Caco-2 (cell line): ENCODE data around the gene ADCY7. TPM values are rescaled to one million over a fixed set of nuclear protein-coding genes. Genes with fewer than 3 reads are reported as not detected.

Experiments used
- BruUV-seq: library from RNA; stranded (reverse); fragments of 400-500 nt; replicated peaks from 2 replicates; lab custom pipeline; 2021; lab: Mats Ljungman, UMichigan
- CTCF ChIA-PET: fragments of 300-600 bp; sonication (Branson Sonifier 250); formaldehyde crosslinking; loops from one replicate; lab custom pipeline; 2022; ENCODE audit warnings: antibody characterized with exemption; lab: Charles Lee
- POLR2A ChIA-PET: fragments of 300-600 bp; sonication (Branson Sonifier 250); formaldehyde crosslinking; loops from one replicate; lab custom pipeline; 2022; ENCODE audit warnings: antibody characterized with exemption; lab: Charles Lee
- DNase-seq, 2 experiments: peaks; one replicate each; pipeline versions ENCODE4 v3.0.0 to v3.0.0-alpha.2; 2020 to 2022
- H3K27me3 ChIP-seq: replicated peaks from 2 replicates; pipeline ENCODE4 v1.6.0; 2011; ENCODE audit warnings: low read length; ENCODE audit not compliant: control insufficient read depth, insufficient read depth
- H3K36me3 ChIP-seq: 2 replicates; pipeline ENCODE4 v1.5.1; 2011; ENCODE audit warnings: low read length; ENCODE audit not compliant: control insufficient read depth, insufficient read depth
- H3K4me1 ChIP-seq: fragments of 250-450 bp; sonication (Bioruptor Pico); 2 replicates; pipeline ENCODE4 v1.5.1; 2020; ENCODE audit warnings: mild to moderate bottlenecking
- H3K4me3 ChIP-seq: 2 replicates; pipeline ENCODE4 v1.5.1; 2011; ENCODE audit warnings: low read depth, mild to moderate bottlenecking, control low read depth, low read length
- H3K9me3 ChIP-seq: fragments of 250-450 bp; sonication (Bioruptor Pico); 2 replicates; pipeline ENCODE4 v1.5.1; 2020; ENCODE audit warnings: mild to moderate bottlenecking, moderate library complexity
- H3K27ac Mint-ChIP-seq: one replicate; pipeline ENCODE4 v1.8.0; 2022; ENCODE audit warnings: mixed read lengths; ENCODE audit not compliant: unreplicated experiment
- H3K27me3 Mint-ChIP-seq: one replicate; pipeline ENCODE4 v1.8.0; 2022; ENCODE audit warnings: mixed read lengths; ENCODE audit not compliant: insufficient read depth, unreplicated experiment
- H3K36me3 Mint-ChIP-seq: one replicate; pipeline ENCODE4 v1.8.0; 2022; ENCODE audit warnings: mild to moderate bottlenecking, mixed read lengths; ENCODE audit not compliant: insufficient read depth, unreplicated experiment
- H3K4me1 Mint-ChIP-seq: one replicate; pipeline ENCODE4 v1.8.0; 2022; ENCODE audit warnings: low read depth, mixed read lengths; ENCODE audit not compliant: unreplicated experiment
- H3K4me3 Mint-ChIP-seq: one replicate; pipeline ENCODE4 v1.8.0; 2022; ENCODE audit warnings: mild to moderate bottlenecking, moderate library complexity, mixed read lengths; ENCODE audit not compliant: unreplicated experiment
- H3K9me3 Mint-ChIP-seq: one replicate; pipeline ENCODE4 v1.8.0; 2022; ENCODE audit warnings: mixed read lengths; ENCODE audit not compliant: unreplicated experiment
- CTCF ChIP-seq, 2 experiments: fragments of 200-600 bp in 1 of 2; IDR thresholded peaks; 1 replicate in 1 of 2; 2 replicates in 1 of 2; pipeline versions ENCODE4 v1.5.1 to v1.8.0; 2011 to 2022; ENCODE audit warnings: antibody characterized with exemption in 1 of 2, control low read depth in 1 of 2, inconsistent platforms in 1 of 2, low read depth in 1 of 2, low read length in 1 of 2, mild to moderate bottlenecking in 1 of 2, moderate library complexity in 1 of 2; ENCODE audit not compliant: insufficient read depth in 1 of 2, severe bottlenecking in 1 of 2, unreplicated experiment in 1 of 2
- intact Hi-C: fragments of 100-400 bp; cut with micrococcal nuclease; formaldehyde crosslinking; loops from one replicate; pipeline ENCODE4 v1.10.0; 2022; ENCODE audit not compliant: unreplicated experiment
- total RNA-seq: library from RNA; stranded (reverse); gene quantifications from 2 replicates; pipeline ENCODE4 v1.2.3, GENCODE V29; 2022

Gene ADCY7
- total RNA-seq, 1 experiment from 2014 or later = 54.2 TPM

GRCh38 chr16:50280932-50281331, 14.6 kb downstream of the ADCY7 start:
- Histone ChIP-seq H3K4me1 (0 out of 2 replicates have a peak, but pooled peaks cover 3% of the 10 kb centered on the region), H3K27me3 (no peaks in the 10 kb centered on the region), H3K4me3 (no peak overlapping the region), H3K9me3 (no peaks in the 10 kb centered on the region), H3K36me3 (no peaks in the 10 kb centered on the region)
- Mint-ChIP-seq H3K27ac (no peak overlapping the region), H3K36me3 (peaks cover 6% of the 10 kb centered on the region), H3K4me3 (no peak overlapping the region), H3K27me3 (no peaks in the 10 kb centered on the region), H3K9me3 (peaks cover 9% of the 10 kb centered on the region), H3K4me1 (no peaks in the 10 kb centered on the region)
- BruUV-seq = no TSS peak
- CTCF ChIA-PET = no interaction called here
- intact Hi-C loops = no loop called here
- no peak for TF ChIP-seq CTCF (IDR thresholded peaks at IDR 0.05; ENCODE audit: insufficient read depth in 1 of 2, low read depth in 1 of 2, low read length in 1 of 2, severe bottlenecking in 1 of 2, unreplicated experiment in 1 of 2)
- DNase-seq = no peak
- POLR2A ChIA-PET = no interaction called here

DNA sequence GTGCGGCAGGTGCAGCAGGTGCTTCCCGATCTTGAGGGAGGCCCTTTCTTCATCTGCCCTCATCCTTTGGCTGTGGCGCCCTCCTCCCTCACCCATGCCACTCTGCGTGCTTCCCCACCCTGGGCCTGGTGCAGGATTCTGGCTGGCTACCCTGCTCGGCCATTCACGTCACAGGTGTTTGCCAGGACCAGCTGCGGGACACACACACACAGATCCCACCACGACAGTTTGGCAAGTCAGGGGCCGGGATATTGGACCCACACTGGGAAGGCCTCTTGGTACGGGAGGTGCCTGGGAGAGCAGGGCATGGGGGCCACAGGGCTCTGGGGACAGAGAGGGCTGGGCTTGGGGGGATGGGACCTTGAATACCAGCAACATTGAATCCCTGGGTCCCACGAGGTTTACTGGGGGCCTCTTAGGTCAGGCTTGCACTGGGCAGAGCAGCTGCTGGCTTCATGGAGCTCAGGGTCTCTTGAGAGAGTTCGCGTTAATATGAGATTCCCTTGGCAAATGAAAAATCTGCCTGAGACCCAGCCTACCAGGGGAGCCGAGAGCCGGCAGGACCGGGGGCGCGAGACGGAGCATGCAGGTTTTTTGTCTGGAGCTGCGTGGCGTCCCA, 15.1 kb downstream of the ADCY7 start:
- Histone ChIP-seq H3K4me3 (no peak overlapping the region), H3K4me1 (0 out of 2 replicates have a peak, but pooled peaks cover 3% of the 10 kb centered on the region), H3K36me3 (no peaks in the 10 kb centered on the region), H3K27me3 (no peaks in the 10 kb centered on the region), H3K9me3 (0 out of 2 replicates have a peak, but pooled peaks cover under 1% of the 10 kb centered on the region)
- Mint-ChIP-seq H3K9me3 (peaks cover 9% of the 10 kb centered on the region), H3K27me3 (no peaks in the 10 kb centered on the region), H3K36me3 (peaks cover 10% of the 10 kb centered on the region), H3K27ac (no peak overlapping the region), H3K4me3 (no peak overlapping the region), H3K4me1 (no peaks in the 10 kb centered on the region)
- BruUV-seq = no TSS peak
- POLR2A ChIA-PET = no interaction called here
- intact Hi-C loops = no loop called here
- CTCF ChIA-PET = no interaction called here
- no peak for DNase-seq
- no peak for TF ChIP-seq CTCF (IDR thresholded peaks at IDR 0.05; ENCODE audit: insufficient read depth in 1 of 2, low read depth in 1 of 2, low read length in 1 of 2, severe bottlenecking in 1 of 2, unreplicated experiment in 1 of 2)

DNA sequence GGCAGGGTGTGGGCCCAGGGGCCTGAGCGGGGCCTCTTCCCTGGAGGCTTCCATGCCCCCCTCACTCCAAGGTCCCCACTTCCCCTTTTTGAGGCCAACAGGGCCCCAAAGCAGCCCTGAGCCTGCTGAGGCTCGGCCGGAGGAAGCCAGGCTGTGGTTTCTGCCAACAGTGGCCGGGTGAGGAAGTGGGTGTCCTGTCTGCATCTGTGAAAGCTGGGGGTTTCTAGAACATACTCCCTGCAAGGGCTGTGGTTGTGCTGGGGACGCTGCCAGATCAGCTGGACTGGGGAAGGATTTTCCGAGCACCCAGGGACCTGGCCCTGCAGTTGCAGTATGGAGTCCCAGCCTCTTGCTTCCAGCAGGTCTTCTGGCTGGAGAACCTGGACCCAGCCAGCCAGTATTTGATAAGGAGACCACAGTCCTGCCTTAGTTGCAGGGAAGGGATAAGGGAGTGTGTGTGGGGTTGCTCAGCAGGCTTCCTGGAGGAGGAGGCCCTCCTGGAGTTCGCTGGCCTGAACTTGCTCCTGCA, 15.7 kb downstream of the ADCY7 start:
- no peak for DNase-seq
- no TSS peak for BruUV-seq
- H3K9me3 Mint-ChIP-seq = peaks cover 9% of the 10 kb centered on the region
- H3K4me3 ChIP-seq = no peak overlapping the region
- no peaks in the 10 kb centered on the region for H3K27me3 Mint-ChIP-seq
- H3K4me1 ChIP-seq = 0 out of 2 replicates have a peak, but pooled peaks cover 2% of the 10 kb centered on the region
- H3K9me3 ChIP-seq = 0 out of 2 replicates have a peak, but pooled peaks cover 3% of the 10 kb centered on the region
- POLR2A ChIA-PET = no interaction called here
- CTCF ChIA-PET = interaction anchor here (0.6 kb wide), 1 partner anchor 254 kb away, joined by 4 read pairs; no protein-coding TSS in a partner anchor
- H3K27me3 ChIP-seq = no peaks in the 10 kb centered on the region
- intact Hi-C loops = no loop called here
- H3K36me3 ChIP-seq = no peaks in the 10 kb centered on the region
- no peak overlapping the region for H3K27ac Mint-ChIP-seq
- H3K36me3 Mint-ChIP-seq = peaks cover 13% of the 10 kb centered on the region
- no peaks in the 10 kb centered on the region for H3K4me1 Mint-ChIP-seq
- H3K4me3 Mint-ChIP-seq = no peak overlapping the region
- TF ChIP-seq CTCF (IDR thresholded peaks at IDR 0.05; ENCODE audit: insufficient read depth in 1 of 2, low read depth in 1 of 2, low read length in 1 of 2, severe bottlenecking in 1 of 2, unreplicated experiment in 1 of 2) = no peak
